IMR-90 (cell line): ENCODE data around the gene MAP3K15. TPM values are rescaled to one million over a fixed set of nuclear protein-coding genes. Genes with fewer than 3 reads are reported as not detected.

ENCODE experiments used
- ATAC-seq: fragments of 200-7000 bp; cut with Tn5 transposase; 2 replicates; pipeline ENCODE4 v1.9.1; 2020; ENCODE audit warnings: low read depth, mild to moderate bottlenecking, moderate library complexity
- BruUV-seq: library from RNA; stranded (reverse); fragments of 400-500 nt; replicated peaks from 2 replicates; lab custom pipeline; 2021; lab: Mats Ljungman, UMichigan
- CTCF ChIA-PET: fragments of 300-600 bp; formaldehyde crosslinking; extraction: SDS; loops from one replicate; lab custom pipeline; 2021; ENCODE audit warnings: antibody characterized with exemption; lab: Yijun Ruan, JAX
- POLR2A ChIA-PET: fragments of 300-600 bp; sonication (Branson Sonifier 250); formaldehyde crosslinking; loops from one replicate; lab custom pipeline; 2022; ENCODE audit warnings: antibody characterized with exemption; ENCODE audit not compliant: unreplicated experiment; lab: Charles Lee
- DNase-seq: peaks from one replicate; pipeline ENCODE4 v3.0.0; 2013
- H2AFZ ChIP-seq: replicated peaks from 2 replicates; pipeline ENCODE3; 2013; ENCODE audit warnings: low read length, mild to moderate bottlenecking; ENCODE audit not compliant: poor library complexity
- H2AK5ac ChIP-seq: 2 replicates; pipeline ENCODE4 v1.6.1; 2013; ENCODE audit warnings: low read depth, low read length, inconsistent platforms
- H2AK9ac ChIP-seq: replicated peaks from 2 replicates; pipeline ENCODE3; 2013; ENCODE audit warnings: mild to moderate bottlenecking, low read depth, low read length, moderate library complexity; ENCODE audit not compliant: poor library complexity
- H2BK120ac ChIP-seq: 2 replicates; pipeline ENCODE4 v1.6.1; 2013; ENCODE audit warnings: low read depth, low read length, inconsistent platforms
- H2BK15ac ChIP-seq: 3 replicates; pipeline ENCODE4 v1.6.1; 2013; ENCODE audit warnings: low read depth, low read length, inconsistent platforms
- H2BK20ac ChIP-seq: 2 replicates; pipeline ENCODE4 v1.6.1; 2013; ENCODE audit warnings: low read depth, mild to moderate bottlenecking, inconsistent platforms, low read length, moderate library complexity
- H2BK5ac ChIP-seq: 2 replicates; pipeline ENCODE4 v1.6.1; 2013; ENCODE audit warnings: mild to moderate bottlenecking, low read depth, low read length, inconsistent platforms; ENCODE audit not compliant: poor library complexity, severe bottlenecking
- H3K14ac ChIP-seq: replicated peaks from 2 replicates; pipeline ENCODE4 v1.6.1; 2013; ENCODE audit warnings: low read depth, low read length, inconsistent platforms
- H3K18ac ChIP-seq: 2 replicates; pipeline ENCODE4 v1.6.1; 2013; ENCODE audit warnings: low read depth, low read length, control low read depth
- H3K23ac ChIP-seq: 2 replicates; pipeline ENCODE4 v1.6.1; 2013; ENCODE audit warnings: low read depth, low read length, inconsistent platforms
- H3K27ac ChIP-seq: 2 replicates; pipeline ENCODE4 v1.5.1; 2013; ENCODE audit warnings: mild to moderate bottlenecking, control low read depth, low read length; ENCODE audit not compliant: insufficient read depth
- H3K27me3 ChIP-seq: 2 replicates; pipeline ENCODE4 v1.6.1; 2013; ENCODE audit warnings: low read length; ENCODE audit not compliant: control insufficient read depth, insufficient read depth
- H3K36me3 ChIP-seq: 2 replicates; pipeline ENCODE4 v1.6.1; 2013; ENCODE audit warnings: low read length, mixed read lengths; ENCODE audit not compliant: control insufficient read depth, insufficient read depth
- H3K4ac ChIP-seq: 2 replicates; pipeline ENCODE4 v1.6.1; 2013; ENCODE audit warnings: low read depth, low read length, inconsistent platforms
- H3K4me1 ChIP-seq: 2 replicates; pipeline ENCODE4 v1.6.1; 2013; ENCODE audit warnings: low read length, mixed read lengths; ENCODE audit not compliant: control insufficient read depth, insufficient read depth
- H3K4me2 ChIP-seq: 2 replicates; pipeline ENCODE4 v1.6.1; 2013; ENCODE audit warnings: low read depth, mild to moderate bottlenecking, control low read depth, low read length, moderate library complexity
- H3K4me3 ChIP-seq: 2 replicates; pipeline ENCODE4 v1.5.1; 2013; ENCODE audit warnings: low read depth, mild to moderate bottlenecking, control low read depth, low read length, moderate library complexity; ENCODE audit not compliant: insufficient read depth
- H3K56ac ChIP-seq: 2 replicates; pipeline ENCODE4 v1.6.1; 2013; ENCODE audit warnings: low read length, inconsistent platforms; ENCODE audit not compliant: insufficient read depth; ENCODE audit errors: extremely low read depth
- H3K79me1 ChIP-seq, 2 experiments: 2 replicates each; pipeline ENCODE4 v1.6.1; 2013; ENCODE audit warnings: low read length in 2 of 2, inconsistent platforms in 1 of 2, low read depth in 1 of 2
- H3K9ac ChIP-seq: 2 replicates; pipeline ENCODE4 v1.6.1; 2013; ENCODE audit warnings: low read depth, low read length, control low read depth
- H3K9me1 ChIP-seq: 2 replicates; pipeline ENCODE4 v1.6.1; 2013; ENCODE audit warnings: low read length, inconsistent platforms; ENCODE audit not compliant: insufficient read depth
- H3K9me3 ChIP-seq: 2 replicates; pipeline ENCODE4 v1.6.1; 2013; ENCODE audit warnings: low read length; ENCODE audit not compliant: control insufficient read depth, insufficient read depth
- H4K20me1 ChIP-seq: 2 replicates; pipeline ENCODE4 v1.6.1; 2013; ENCODE audit warnings: low read length, inconsistent platforms; ENCODE audit not compliant: insufficient read depth
- H4K5ac ChIP-seq: 2 replicates; pipeline ENCODE4 v1.6.1; 2013; ENCODE audit warnings: mild to moderate bottlenecking, low read depth, low read length, control low read depth
- H4K8ac ChIP-seq, 2 experiments: 2 replicates each; pipeline ENCODE4 v1.6.1; 2013; ENCODE audit warnings: low read depth in 2 of 2, low read length in 2 of 2, control low read depth in 1 of 2, inconsistent platforms in 1 of 2
- H4K91ac ChIP-seq: 2 replicates; pipeline ENCODE4 v1.6.1; 2013; ENCODE audit warnings: low read depth, low read length, inconsistent platforms; ENCODE audit not compliant: insufficient read depth
- BHLHE40 ChIP-seq: fragments of 150-350 bp; IDR thresholded peaks from 2 replicates; pipeline ENCODE4 v1.6.1; 2016; ENCODE audit warnings: mild to moderate bottlenecking, low read depth, low read length
- CEBPB ChIP-seq: IDR thresholded peaks from 2 replicates; pipeline ENCODE4 v1.6.1; 2012; ENCODE audit warnings: low read depth, low read length, improper control_type of control experiment
- FOS ChIP-seq: fragments of 150-350 bp; IDR thresholded peaks from 2 replicates; pipeline ENCODE4 v1.6.1; 2016; ENCODE audit warnings: low read depth, low read length
- RAD21 ChIP-seq: IDR thresholded peaks from 2 replicates; pipeline ENCODE4 v1.6.1; 2012; ENCODE audit warnings: low read length, improper control_type of control experiment
- RFX5 ChIP-seq: IDR thresholded peaks from 2 replicates; pipeline ENCODE4 v1.8.0; 2012; ENCODE audit warnings: low read depth, mild to moderate bottlenecking, low read length, moderate library complexity
- SMC3 ChIP-seq: fragments of 150-350 bp; IDR thresholded peaks from 2 replicates; pipeline ENCODE4 v1.6.1; 2016; ENCODE audit warnings: low read depth, mild to moderate bottlenecking, antibody characterized with exemption, low read length, moderate library complexity
- USF2 ChIP-seq: fragments of 150-350 bp; IDR thresholded peaks from 2 replicates; pipeline ENCODE4 v1.6.1; 2017; ENCODE audit warnings: mild to moderate bottlenecking, antibody characterized with exemption, low read length, low read depth
- WGBS, 2 experiments: methylation state at CpG; one replicate each; pipeline versions ENCODE4 v1.1.5 to v1.1.7; 2013; ENCODE audit warnings: missing lambda C conversion rate in 2 of 2; ENCODE audit not compliant: insufficient read length in 1 of 2; ENCODE audit errors: extremely low coverage in 2 of 2; 5-methylcytosine and 5-hydroxymethylcytosine counted together
- dilution Hi-C: fragments of 300-500 bp; cut with HindIII; formaldehyde crosslinking; loops from one replicate; pipeline ENCODE4 v1.14.3; 2018; ENCODE audit warnings: low sequenced_read_pairs; ENCODE audit not compliant: unreplicated experiment
- in situ Hi-C: fragments of 300-500 bp; cut with MboI; formaldehyde crosslinking; loops from 3 replicates; pipeline ENCODE4 v1.14.3; 2019; ENCODE audit warnings: low sequenced_read_pairs, inconsistent platforms, mixed read lengths
- intact Hi-C: fragments of 100-400 bp; cut with micrococcal nuclease; formaldehyde crosslinking; loops from 2 replicates; pipeline ENCODE4 v1.10.0; 2022
- polyA plus RNA-seq, 3 experiments: library from polyadenylated mRNA; depleted of rRNA; stranded (reverse); fragments of >200 nt; gene quantifications; 2 replicates each; pipeline ENCODE4 v1.2.3, GENCODE V29; 2012; ENCODE audit warnings: low replicate concordance in 1 of 3
- total RNA-seq: library from RNA; depleted of rRNA; stranded (reverse); fragments of >200 nt; gene quantifications from 2 replicates; pipeline ENCODE4 v1.2.3, GENCODE V29; 2012

Gene MAP3K15
- total and polyA plus RNA-seq, 2 of the 4 experiments (the other 2 are of a cell fraction), result under 0.01 to 0.10 TPM

- no peaks in the 10 kb centered on the region for H3K9me1 ChIP-seq
- H2AK9ac ChIP-seq, result peak overlapping the region; percentile 55
- no peaks in the 10 kb centered on the region for H3K79me1 ChIP-seq
- H3K27ac ChIP-seq, result no peak overlapping the region
- peak overlapping the region; percentile 67 for H2AFZ ChIP-seq
- TF ChIP-seq RAD21 (no peak), CEBPB (no peak), FOS (no peak), SMC3 (no peak), USF2 (no peak), BHLHE40 (no peak), RFX5 (no peak)
- H2BK15ac ChIP-seq, result no peak overlapping the region
- intact Hi-C loops (no loop called here), dilution Hi-C loops (no loop called here), in situ Hi-C loops (loop anchor here (25.0 kb wide), 2 partner anchors 419 to 619 kb away; partner anchors contain the start of gene BCLAF3)
- H4K91ac ChIP-seq, result no peak overlapping the region
- peaks cover 3% of the 10 kb centered on the region for H3K4me1 ChIP-seq
- H2BK5ac ChIP-seq, result no peak overlapping the region
- no CpG with 5 or more reads among the region's 6 CpGs for WGBS, 2 experiments
- no peak overlapping the region for H3K4me3 ChIP-seq
- BruUV-seq, result no TSS peak
- POLR2A ChIA-PET, result no interaction called here
- no peak overlapping the region for H3K14ac ChIP-seq
- no peaks in the 10 kb centered on the region; the same call in 1 of the 2 replicates for H3K27me3 ChIP-seq
- H2BK120ac ChIP-seq, result no peak overlapping the region; the same call in 1 of the 2 replicates
- no peak overlapping the region for H3K4me2 ChIP-seq
- H4K5ac ChIP-seq, result no peak overlapping the region
- H3K18ac ChIP-seq, result no peak overlapping the region
- H2BK20ac ChIP-seq, result no peak overlapping the region
- CTCF ChIA-PET, result no interaction called here
- no peak for DNase-seq
- no peak overlapping the region for H3K56ac ChIP-seq
- no peaks in the 10 kb centered on the region for H4K20me1 ChIP-seq
- H3K4ac ChIP-seq, result no peak overlapping the region
- no peak for ATAC-seq
- no peak overlapping the region for H2AK5ac ChIP-seq
- no peak overlapping the region for H3K9ac ChIP-seq
- no peaks in the 10 kb centered on the region for H3K9me3 ChIP-seq
- peaks cover 3% of the 10 kb centered on the region for H3K36me3 ChIP-seq
- H3K23ac ChIP-seq, result no peak overlapping the region
- no peak overlapping the region for H4K8ac ChIP-seq
These were observed 146.7 kb downstream of the MAP3K15 start for GRCh38 chrX:19368576-19368975.
